8988T (cell line): ENCODE data around the gene ITGA11.

Source experiments
- DNase-seq: peaks from one replicate; pipeline ENCODE4 v3.0.0; 2011

The ITGA11 gene

GRCh38 chr15:68444336-68444735, 12.4 kb upstream of the ITGA11 start:
- no peak for DNase-seq

GRCh38 chr15:68442903-68443302, 10.9 kb upstream of the ITGA11 start:
- DNase-seq: no peak

GRCh38 chr15:68442041-68442440, 10.1 kb upstream of the ITGA11 start:
- no peak for DNase-seq

- no peak for DNase-seq
Observed at GRCh38 chr15:68441045-68441743, 9.2 kb upstream of the ITGA11 start.

- DNase-seq: no peak
Observed at GRCh38 chr15:68440136-68440535, 8.2 kb upstream of the ITGA11 start.

GRCh38 chr15:68439506-68439905, 7.5 kb upstream of the ITGA11 start:
- no peak for DNase-seq

GRCh38 chr15:68436680-68437079, 4.7 kb upstream of the ITGA11 start:
- DNase-seq: no peak

GRCh38 chr15:68435966-68436365, 4.0 kb upstream of the ITGA11 start:
- no peak for DNase-seq

GRCh38 chr15:68434021-68434420, 2.1 kb upstream of the ITGA11 start:
- no peak for DNase-seq

- no peak for DNase-seq
Observed at GRCh38 chr15:68433551-68433950, 1.6 kb upstream of the ITGA11 start.

- no peak for DNase-seq
Observed at GRCh38 chr15:68432441-68433064, 590 bp upstream of the ITGA11 start.

GRCh38 chr15:68431037-68431791, 749 bp downstream of the ITGA11 start:
- no peak for DNase-seq

- no peak for DNase-seq
Observed at GRCh38 chr15:68430471-68431036, 1.4 kb downstream of the ITGA11 start.

GRCh38 chr15:68429691-68430470, 2.1 kb downstream of the ITGA11 start:
- DNase-seq: no peak

GRCh38 chr15:68428431-68428940, 3.5 kb downstream of the ITGA11 start:
- DNase-seq: no peak

GRCh38 chr15:68427963-68428362, 4.0 kb downstream of the ITGA11 start:
- no peak for DNase-seq

GRCh38 chr15:68427366-68427765, 4.6 kb downstream of the ITGA11 start:
- DNase-seq: no peak

GRCh38 chr15:68426116-68426515, 5.8 kb downstream of the ITGA11 start:
- no peak for DNase-seq

- no peak for DNase-seq
Observed at GRCh38 chr15:68425428-68426060, 6.4 kb downstream of the ITGA11 start.

- no peak for DNase-seq
Observed at GRCh38 chr15:68424754-68425390, 7.1 kb downstream of the ITGA11 start.
